ENCODE measurements around the gene PPL.

DNA sequence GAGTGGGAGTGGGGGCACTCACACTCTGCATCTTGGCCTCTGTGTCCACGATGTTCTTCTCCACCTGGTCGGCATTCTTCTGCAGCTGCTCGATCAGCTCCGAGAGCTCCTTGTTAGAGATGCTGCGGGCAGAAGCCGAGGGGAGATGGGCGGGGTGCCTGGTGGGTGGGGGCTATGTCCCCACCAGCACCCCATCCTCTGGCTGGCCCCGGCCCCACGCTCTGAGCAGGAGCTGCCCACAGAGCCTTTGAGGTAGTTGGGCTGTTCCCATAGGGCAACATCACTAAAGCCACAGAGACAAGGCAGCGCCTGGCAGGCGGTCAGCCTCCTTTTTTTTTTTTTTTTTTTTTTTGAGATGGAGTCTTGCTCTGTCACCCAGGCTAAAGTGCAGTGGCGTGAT is 26.1 kb downstream of the PPL start:
- TF ChIP-seq, protein P1, sequence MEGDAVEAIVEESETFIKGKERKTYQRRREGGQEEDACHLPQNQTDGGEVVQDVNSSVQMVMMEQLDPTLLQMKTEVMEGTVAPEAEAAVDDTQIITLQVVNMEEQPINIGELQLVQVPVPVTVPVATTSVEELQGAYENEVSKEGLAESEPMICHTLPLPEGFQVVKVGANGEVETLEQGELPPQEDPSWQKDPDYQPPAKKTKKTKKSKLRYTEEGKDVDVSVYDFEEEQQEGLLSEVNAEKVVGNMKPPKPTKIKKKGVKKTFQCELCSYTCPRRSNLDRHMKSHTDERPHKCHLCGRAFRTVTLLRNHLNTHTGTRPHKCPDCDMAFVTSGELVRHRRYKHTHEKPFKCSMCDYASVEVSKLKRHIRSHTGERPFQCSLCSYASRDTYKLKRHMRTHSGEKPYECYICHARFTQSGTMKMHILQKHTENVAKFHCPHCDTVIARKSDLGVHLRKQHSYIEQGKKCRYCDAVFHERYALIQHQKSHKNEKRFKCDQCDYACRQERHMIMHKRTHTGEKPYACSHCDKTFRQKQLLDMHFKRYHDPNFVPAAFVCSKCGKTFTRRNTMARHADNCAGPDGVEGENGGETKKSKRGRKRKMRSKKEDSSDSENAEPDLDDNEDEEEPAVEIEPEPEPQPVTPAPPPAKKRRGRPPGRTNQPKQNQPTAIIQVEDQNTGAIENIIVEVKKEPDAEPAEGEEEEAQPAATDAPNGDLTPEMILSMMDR (conservative IDR thresholded peaks at IDR 0.05 in 1 of 2, IDR thresholded peaks at IDR 0.05 in 1 of 2; ENCODE audit: extremely low read depth in 1 of 2, insufficient read depth in 1 of 2, low read depth in 1 of 2, low read length in 2 of 2) = no peak
- no peak for TF ChIP-seq EZH2 (IDR thresholded peaks at IDR 0.05; ENCODE audit: borderline replicate concordance, low read length)
